Measurements from ENCODE around the gene RTL1.

The RTL1 gene

GRCh38 chr14:100844846-100845245 is 58.7 kb downstream of the RTL1 start:
- no peak for ATAC-seq (ENCODE audit: insufficient read depth, low read depth)
- Histone ChIP-seq H3K79me2 (ENCODE audit: insufficient read depth, low read length) (no peaks in the 10 kb centered on the region), H3K9ac (ENCODE audit: low read depth, low read length) (no peak overlapping the region), H3K36me3 (ENCODE audit: insufficient read depth, low read length) (no peaks in the 10 kb centered on the region), H4K20me1 (ENCODE audit: insufficient read depth, low read length) (no peaks in the 10 kb centered on the region), H3K27ac (ENCODE audit: low read length) (no peak overlapping the region), H3K4me2 (ENCODE audit: insufficient read depth, low read length) (no peak overlapping the region), H3K4me1 (ENCODE audit: insufficient read depth, low read length) (peaks cover 25% of the 10 kb centered on the region), H3K27me3 (ENCODE audit: insufficient read depth, low read length, poor library complexity) (no peaks in the 10 kb centered on the region), H2AFZ (ENCODE audit: low read depth, low read length) (no peak overlapping the region), H3K4me3 (ENCODE audit: low read depth in 1 of 2, low read length in 2 of 2) (no peak overlapping the region), H3K9me3 (ENCODE audit: insufficient read depth, low read length, severe bottlenecking) (no peaks in the 10 kb centered on the region)
- no peak for DNase-seq
- TF ChIP-seq CTCF (IDR thresholded peaks at IDR 0.05; ENCODE audit: borderline replicate concordance, extremely low read depth, low read length, poor library complexity, severe bottlenecking) (no peak), EZH2 (IDR thresholded peaks at IDR 0.05; ENCODE audit: borderline replicate concordance, low read depth, low read length, severe bottlenecking) (no peak)

- Histone ChIP-seq H3K79me2 (ENCODE audit: insufficient read depth, low read length) (no peaks in the 10 kb centered on the region), H3K9me3 (ENCODE audit: insufficient read depth, low read length, severe bottlenecking) (no peaks in the 10 kb centered on the region), H3K9ac (ENCODE audit: low read depth, low read length) (no peak overlapping the region), H3K36me3 (ENCODE audit: insufficient read depth, low read length) (no peaks in the 10 kb centered on the region), H3K4me1 (ENCODE audit: insufficient read depth, low read length) (peaks cover 21% of the 10 kb centered on the region), H3K27me3 (ENCODE audit: insufficient read depth, low read length, poor library complexity) (no peaks in the 10 kb centered on the region), H3K4me2 (ENCODE audit: insufficient read depth, low read length) (no peak overlapping the region), H4K20me1 (ENCODE audit: insufficient read depth, low read length) (no peaks in the 10 kb centered on the region), H2AFZ (ENCODE audit: low read depth, low read length) (no peak overlapping the region), H3K4me3 (ENCODE audit: low read depth in 1 of 2, low read length in 2 of 2) (no peak overlapping the region), H3K27ac (ENCODE audit: low read length) (no peak overlapping the region)
- DNase-seq: no peak
- ATAC-seq (ENCODE audit: insufficient read depth, low read depth): no peak
- TF ChIP-seq EZH2 (IDR thresholded peaks at IDR 0.05; ENCODE audit: borderline replicate concordance, low read depth, low read length, severe bottlenecking) (no peak), CTCF (IDR thresholded peaks at IDR 0.05; ENCODE audit: borderline replicate concordance, extremely low read depth, low read length, poor library complexity, severe bottlenecking) (no peak)
These were observed 59.1 kb downstream of the RTL1 start for GRCh38 chr14:100844421-100844820.

GRCh38 chr14:100844082-100844408 is 59.5 kb downstream of the RTL1 start:
- H3K27ac ChIP-seq (ENCODE audit: low read length): no peak overlapping the region
- DNase-seq: peak; percentile 74
- no peak overlapping the region for H3K9ac ChIP-seq (ENCODE audit: low read depth, low read length)
- no peaks in the 10 kb centered on the region for H4K20me1 ChIP-seq (ENCODE audit: insufficient read depth, low read length)
- H3K27me3 ChIP-seq (ENCODE audit: insufficient read depth, low read length, poor library complexity): no peaks in the 10 kb centered on the region
- ATAC-seq (ENCODE audit: insufficient read depth, low read depth): peak; percentile 92
- no peaks in the 10 kb centered on the region for H3K79me2 ChIP-seq (ENCODE audit: insufficient read depth, low read length)
- H3K4me3 ChIP-seq (ENCODE audit: low read depth in 1 of 2, low read length in 2 of 2): no peak overlapping the region
- no peaks in the 10 kb centered on the region for H3K9me3 ChIP-seq (ENCODE audit: insufficient read depth, low read length, severe bottlenecking)
- no peak overlapping the region for H3K4me2 ChIP-seq (ENCODE audit: insufficient read depth, low read length)
- TF ChIP-seq EZH2 (IDR thresholded peaks at IDR 0.05; ENCODE audit: borderline replicate concordance, low read depth, low read length, severe bottlenecking) (no peak), CTCF (IDR thresholded peaks at IDR 0.05; ENCODE audit: borderline replicate concordance, extremely low read depth, low read length, poor library complexity, severe bottlenecking) (no peak)
- H3K4me1 ChIP-seq (ENCODE audit: insufficient read depth, low read length): peaks cover 17% of the 10 kb centered on the region
- no peak overlapping the region for H2AFZ ChIP-seq (ENCODE audit: low read depth, low read length)
- H3K36me3 ChIP-seq (ENCODE audit: insufficient read depth, low read length): no peaks in the 10 kb centered on the region

GRCh38 chr14:100842799-100843198 is 60.7 kb downstream of the RTL1 start:
- H3K79me2 ChIP-seq (ENCODE audit: insufficient read depth, low read length): no peaks in the 10 kb centered on the region
- no peaks in the 10 kb centered on the region for H3K36me3 ChIP-seq (ENCODE audit: insufficient read depth, low read length)
- H3K4me3 ChIP-seq (ENCODE audit: low read depth in 1 of 2, low read length in 2 of 2): no peak overlapping the region
- no peak overlapping the region for H2AFZ ChIP-seq (ENCODE audit: low read depth, low read length)
- H3K4me1 ChIP-seq (ENCODE audit: insufficient read depth, low read length): peaks cover 14% of the 10 kb centered on the region
- no peaks in the 10 kb centered on the region for H4K20me1 ChIP-seq (ENCODE audit: insufficient read depth, low read length)
- no peak overlapping the region for H3K9ac ChIP-seq (ENCODE audit: low read depth, low read length)
- H3K27ac ChIP-seq (ENCODE audit: low read length): no peak overlapping the region
- TF ChIP-seq EZH2 (IDR thresholded peaks at IDR 0.05; ENCODE audit: borderline replicate concordance, low read depth, low read length, severe bottlenecking): no peak
- TF ChIP-seq CTCF (IDR thresholded peaks at IDR 0.05; ENCODE audit: borderline replicate concordance, extremely low read depth, low read length, poor library complexity, severe bottlenecking): no peak
- DNase-seq (no peak), ATAC-seq (ENCODE audit: insufficient read depth, low read depth) (no peak)
- no peak overlapping the region for H3K4me2 ChIP-seq (ENCODE audit: insufficient read depth, low read length)
- no peaks in the 10 kb centered on the region for H3K9me3 ChIP-seq (ENCODE audit: insufficient read depth, low read length, severe bottlenecking)
- H3K27me3 ChIP-seq (ENCODE audit: insufficient read depth, low read length, poor library complexity): no peaks in the 10 kb centered on the region

Data from DND-41 (cell line).